Measurements from ENCODE around the gene FCHSD2.

DNA sequence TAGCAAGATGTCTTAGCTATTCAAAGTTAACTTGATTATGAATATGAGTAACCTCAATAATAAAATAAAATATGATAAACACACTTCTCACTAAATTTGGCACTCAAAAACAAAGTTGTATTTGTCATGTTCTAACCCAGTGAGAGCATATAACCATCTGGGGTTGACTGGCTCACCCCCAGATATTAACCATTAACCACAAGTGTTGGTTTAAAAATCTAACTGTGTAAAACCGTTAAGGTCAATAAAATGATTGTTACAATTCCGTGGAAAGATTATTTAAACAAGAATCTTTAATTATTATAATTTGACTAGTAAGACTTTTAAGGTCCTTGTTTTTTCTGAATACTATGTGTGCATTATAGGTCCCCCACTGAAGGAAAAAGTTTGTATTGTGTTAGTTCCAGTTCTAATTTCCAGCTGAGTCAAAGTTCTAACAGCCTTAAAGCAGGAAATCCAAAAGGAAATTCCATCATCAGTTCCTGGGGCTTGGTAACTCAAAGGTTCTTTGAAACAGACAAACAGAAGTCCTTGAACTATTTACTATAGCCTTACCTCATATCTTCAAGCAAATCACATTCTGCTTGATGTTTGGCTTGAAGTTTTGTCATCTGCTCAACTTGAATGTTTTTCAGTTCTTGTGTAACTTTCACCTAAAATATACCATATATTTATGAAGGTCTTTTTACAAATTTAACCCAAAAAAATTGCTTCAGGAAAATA, 2.5 kb downstream of the FCHSD2 start:
- TF ChIP-seq POLR2AphosphoS5 (IDR thresholded peaks at IDR 0.05; ENCODE audit: low read depth, low read length) (no peak), POLR2A (IDR thresholded peaks at IDR 0.05; ENCODE audit: low read depth, low read length) (no peak)

All from GM12891 (cell line).